ENCODE data around the gene LAPTM4A. TPM values are rescaled to one million over a fixed set of nuclear protein-coding genes. Genes with fewer than 3 reads are reported as not detected.

Gene LAPTM4A
- total RNA-seq, 1 experiment from 2014 or later = 62.7 TPM

- Histone ChIP-seq H4K20me1 (ENCODE audit: low read length) (no peaks in the 10 kb centered on the region), H3K9me2 (replicated peaks; ENCODE audit: low read length) (no peaks in the 10 kb centered on the region), H3K79me2 (ENCODE audit: low read length) (no peaks in the 10 kb centered on the region), H3K9me3 (ENCODE audit: low read length) (no peaks in the 10 kb centered on the region), H3F3A (ENCODE audit: low read length, unreplicated experiment) (no peaks in the 10 kb centered on the region), H3K9ac (ENCODE audit: low read length) (no peak overlapping the region), H3K27ac (ENCODE audit: low read length) (no peak overlapping the region), H2AFZ (ENCODE audit: low read length) (peak overlapping the region; percentile 98), H3K27me3 (ENCODE audit: low read length) (no peaks in the 10 kb centered on the region), H3K4me1 (ENCODE audit: insufficient read depth, low read length) (peaks cover 18% of the 10 kb centered on the region), H3K4me3 (ENCODE audit: low read length) (peak overlapping the region; percentile 69), H3K36me3 (ENCODE audit: low read depth, low read length) (no peaks in the 10 kb centered on the region), H3K4me2 (ENCODE audit: low read length) (peak overlapping the region; percentile 93)
- TF ChIP-seq, protein P1, sequence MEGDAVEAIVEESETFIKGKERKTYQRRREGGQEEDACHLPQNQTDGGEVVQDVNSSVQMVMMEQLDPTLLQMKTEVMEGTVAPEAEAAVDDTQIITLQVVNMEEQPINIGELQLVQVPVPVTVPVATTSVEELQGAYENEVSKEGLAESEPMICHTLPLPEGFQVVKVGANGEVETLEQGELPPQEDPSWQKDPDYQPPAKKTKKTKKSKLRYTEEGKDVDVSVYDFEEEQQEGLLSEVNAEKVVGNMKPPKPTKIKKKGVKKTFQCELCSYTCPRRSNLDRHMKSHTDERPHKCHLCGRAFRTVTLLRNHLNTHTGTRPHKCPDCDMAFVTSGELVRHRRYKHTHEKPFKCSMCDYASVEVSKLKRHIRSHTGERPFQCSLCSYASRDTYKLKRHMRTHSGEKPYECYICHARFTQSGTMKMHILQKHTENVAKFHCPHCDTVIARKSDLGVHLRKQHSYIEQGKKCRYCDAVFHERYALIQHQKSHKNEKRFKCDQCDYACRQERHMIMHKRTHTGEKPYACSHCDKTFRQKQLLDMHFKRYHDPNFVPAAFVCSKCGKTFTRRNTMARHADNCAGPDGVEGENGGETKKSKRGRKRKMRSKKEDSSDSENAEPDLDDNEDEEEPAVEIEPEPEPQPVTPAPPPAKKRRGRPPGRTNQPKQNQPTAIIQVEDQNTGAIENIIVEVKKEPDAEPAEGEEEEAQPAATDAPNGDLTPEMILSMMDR (conservative IDR thresholded peaks at IDR 0.05; ENCODE audit: low read depth, low read length) = no peak
- TF ChIP-seq EZH2 (IDR thresholded peaks at IDR 0.05; ENCODE audit: low read length, unreplicated experiment) (no peak), EZH2phosphoT487 (IDR thresholded peaks at IDR 0.05; ENCODE audit: borderline replicate concordance, low read length) (no peak)
- ATAC-seq = no peak
- BruUV-seq (replicated peaks) = no TSS peak
- intact Hi-C loops (cut with micrococcal nuclease) = no loop called here
- DNase-seq = no peak
- ChIA-PET POLR2A (ENCODE audit: unreplicated experiment) (no interaction called here), CTCF (interaction anchor here (0.6 kb wide), 1 partner anchor 64 kb away, joined by 3 read pairs; no protein-coding TSS in a partner anchor)
Observed at GRCh38 chr2:20011276-20012031, 40.0 kb downstream of the LAPTM4A start.

GRCh38 chr2:20008703-20009102, 42.7 kb downstream of the LAPTM4A start:
- ChIA-PET CTCF (interaction anchor here (0.6 kb wide), 1 partner anchor 109 kb away, joined by 3 read pairs; no protein-coding TSS in a partner anchor), POLR2A (ENCODE audit: unreplicated experiment) (no interaction called here)
- no peak overlapping the region for H3K9ac ChIP-seq (ENCODE audit: low read length)
- H4K20me1 ChIP-seq (ENCODE audit: low read length) = no peaks in the 10 kb centered on the region
- no peaks in the 10 kb centered on the region for H3K36me3 ChIP-seq (ENCODE audit: low read depth, low read length)
- TF ChIP-seq EZH2 (IDR thresholded peaks at IDR 0.05; ENCODE audit: low read length, unreplicated experiment) (no peak), EZH2phosphoT487 (IDR thresholded peaks at IDR 0.05; ENCODE audit: borderline replicate concordance, low read length) (no peak)
- TF ChIP-seq, protein P1 (conservative IDR thresholded peaks at IDR 0.05; ENCODE audit: low read depth, low read length) = no peak
- no peaks in the 10 kb centered on the region for H3K79me2 ChIP-seq (ENCODE audit: low read length)
- no peaks in the 10 kb centered on the region for H3K9me3 ChIP-seq (ENCODE audit: low read length)
- no peak overlapping the region for H3K4me3 ChIP-seq (ENCODE audit: low read length)
- H3K27ac ChIP-seq (ENCODE audit: low read length) = no peak overlapping the region
- H2AFZ ChIP-seq (ENCODE audit: low read length) = peak overlapping the region; percentile 48; the same call in 1 of the 2 replicates
- H3K4me2 ChIP-seq (ENCODE audit: low read length) = peak overlapping the region; percentile 50
- H3K9me2 ChIP-seq (replicated peaks; ENCODE audit: low read length) = no peaks in the 10 kb centered on the region
- intact Hi-C loops (cut with micrococcal nuclease) = loop anchor here (2.0 to 5.0 kb wide), 2 partner anchors 14 to 106 kb away; partner anchors contain the start of gene TTC32
- no TSS peak for BruUV-seq (replicated peaks)
- peaks cover 18% of the 10 kb centered on the region for H3K4me1 ChIP-seq (ENCODE audit: insufficient read depth, low read length)
- no peaks in the 10 kb centered on the region for H3F3A ChIP-seq (ENCODE audit: low read length, unreplicated experiment)
- peak; percentile 57 for DNase-seq
- peak; percentile 58 for ATAC-seq
- no peaks in the 10 kb centered on the region for H3K27me3 ChIP-seq (ENCODE audit: low read length)
